GM03348 (cell line): ENCODE results near the gene HEPN1.

ENCODE experiments used
- DNase-seq: peaks from one replicate; pipeline ENCODE4 v3.0.0; 2012; ENCODE audit warnings: low spot score

HEPN1 gene

GRCh38 chr11:124884869-124885479 is 34.1 kb upstream of the HEPN1 start:
- no peak for DNase-seq

GRCh38 chr11:124886476-124886875 is 32.6 kb upstream of the HEPN1 start:
- DNase-seq: no peak

GRCh38 chr11:124886978-124887666 is 31.9 kb upstream of the HEPN1 start:
- no peak for DNase-seq

GRCh38 chr11:124887667-124888013 is 31.4 kb upstream of the HEPN1 start:
- no peak for DNase-seq

- no peak for DNase-seq
These were observed 29.6 kb upstream of the HEPN1 start for GRCh38 chr11:124889191-124890091.

- no peak for DNase-seq
These were observed 28.9 kb upstream of the HEPN1 start for GRCh38 chr11:124890151-124890550.

- DNase-seq: no peak
These were observed 28.2 kb upstream of the HEPN1 start for GRCh38 chr11:124890683-124891372.

- DNase-seq: no peak
These were observed 27.6 kb upstream of the HEPN1 start for GRCh38 chr11:124891373-124891861.

- no peak for DNase-seq
These were observed 26.9 kb upstream of the HEPN1 start for GRCh38 chr11:124892146-124892545.

GRCh38 chr11:124892750-124893454 is 26.1 kb upstream of the HEPN1 start:
- DNase-seq: no peak

- no peak for DNase-seq
These were observed 25.2 kb upstream of the HEPN1 start for GRCh38 chr11:124893781-124894401.

GRCh38 chr11:124894606-124895430 is 24.2 kb upstream of the HEPN1 start:
- DNase-seq: no peak

GRCh38 chr11:124895471-124895971 is 23.5 kb upstream of the HEPN1 start:
- peak; percentile 1 for DNase-seq

GRCh38 chr11:124896071-124896750 is 22.8 kb upstream of the HEPN1 start:
- DNase-seq: peak; percentile 20

GRCh38 chr11:124896821-124897391 is 22.1 kb upstream of the HEPN1 start:
- peak; percentile 47 for DNase-seq

GRCh38 chr11:124897674-124898262 is 21.3 kb upstream of the HEPN1 start, which contains the start of gene ROBO4:
ROBO4 (minus strand) TSS chr11:124897865; CDS start chr11:124897795, 70 bp downstream.
- DNase-seq: peak; percentile 10

GRCh38 chr11:124898263-124898680 is 20.8 kb upstream of the HEPN1 start:
- DNase-seq: peak; percentile 69

GRCh38 chr11:124898711-124899110 is 20.3 kb upstream of the HEPN1 start:
- DNase-seq: peak; percentile 54
